ENCODE results near the gene CREB3L2.

- TF ChIP-seq CTCF (IDR thresholded peaks at IDR 0.05) (no peak), ZFX (IDR thresholded peaks at IDR 0.05; ENCODE audit: borderline replicate concordance) (no peak)
These were observed 61.0 kb downstream of the CREB3L2 start for GRCh38 chr7:137940656-137941518.
